H9 (cell line): ENCODE data around the gene AKT1. TPM values are rescaled to one million over a fixed set of nuclear protein-coding genes. Genes with fewer than 3 reads are reported as not detected.

Source experiments
- DNase-seq: peaks from one replicate; pipeline ENCODE4 v3.0.0-alpha.2; 2017
- H2AFZ ChIP-seq: one replicate; pipeline ENCODE4 v1.6.1; 2013; ENCODE audit warnings: mild to moderate bottlenecking, low read length, control low read depth, moderate library complexity
- H2AK5ac ChIP-seq: 2 replicates; pipeline ENCODE4 v1.6.1; 2013; ENCODE audit warnings: low read length, control low read depth, mixed read lengths; ENCODE audit not compliant: insufficient read length
- H2BK120ac ChIP-seq: one replicate; pipeline ENCODE4 v1.6.1; 2013; ENCODE audit warnings: low read depth, mild to moderate bottlenecking, low read length, control low read depth, inconsistent platforms; ENCODE audit not compliant: poor library complexity, severe bottlenecking
- H2BK12ac ChIP-seq: 2 replicates; pipeline ENCODE4 v1.6.1; 2013; ENCODE audit warnings: low read length, control low read depth, mixed read lengths, low read depth; ENCODE audit not compliant: insufficient read length
- H2BK15ac ChIP-seq: 2 replicates; pipeline ENCODE4 v1.6.1; 2013; ENCODE audit warnings: low read depth, low read length, control low read depth
- H2BK20ac ChIP-seq: one replicate; pipeline ENCODE4 v1.6.1; 2013; ENCODE audit warnings: low read depth, mild to moderate bottlenecking, low read length, control low read depth, inconsistent platforms; ENCODE audit not compliant: poor library complexity, severe bottlenecking
- H2BK5ac ChIP-seq: 2 replicates; pipeline ENCODE4 v1.6.1; 2013; ENCODE audit warnings: low read length, control low read depth, mixed read lengths; ENCODE audit not compliant: insufficient read length
- H3K14ac ChIP-seq: 2 replicates; pipeline ENCODE4 v1.6.1; 2013; ENCODE audit warnings: low read length, control low read depth; ENCODE audit not compliant: insufficient read depth
- H3K18ac ChIP-seq: 2 replicates; pipeline ENCODE4 v1.6.1; 2013; ENCODE audit warnings: low read depth, mild to moderate bottlenecking, mixed read lengths, low read length, control low read depth; ENCODE audit not compliant: insufficient read length
- H3K23ac ChIP-seq: 2 replicates; pipeline ENCODE4 v1.6.1; 2013; ENCODE audit warnings: low read length, control low read depth, mixed read lengths, low read depth; ENCODE audit not compliant: insufficient read length
- H3K23me2 ChIP-seq: 2 replicates; pipeline ENCODE4 v1.6.1; 2013; ENCODE audit warnings: low read depth, mild to moderate bottlenecking, mixed read lengths, low read length, control low read depth; ENCODE audit not compliant: insufficient read length, poor library complexity, severe bottlenecking
- H3K27ac ChIP-seq: 2 replicates; pipeline ENCODE4 v1.5.1; 2013; ENCODE audit warnings: low read length, control low read depth, mixed read lengths, low read depth; ENCODE audit not compliant: insufficient read length
- H3K27me3 ChIP-seq: 2 replicates; pipeline ENCODE4 v1.6.1; 2013; ENCODE audit warnings: low read length, control low read depth, inconsistent platforms; ENCODE audit not compliant: insufficient read depth
- H3K4ac ChIP-seq: 2 replicates; pipeline ENCODE4 v1.6.1; 2013; ENCODE audit warnings: low read depth, mild to moderate bottlenecking, control low read depth, inconsistent platforms, low read length, moderate library complexity
- H3K4me1 ChIP-seq: 2 replicates; pipeline ENCODE4 v1.6.1; 2013; ENCODE audit warnings: low read length, control low read depth, inconsistent platforms; ENCODE audit not compliant: insufficient read depth
- H3K4me2 ChIP-seq: 2 replicates; pipeline ENCODE4 v1.6.1; 2013; ENCODE audit warnings: low read length, control low read depth, mixed read lengths; ENCODE audit not compliant: insufficient read length, insufficient read depth
- H3K56ac ChIP-seq: 2 replicates; pipeline ENCODE4 v1.6.1; 2013; ENCODE audit warnings: low read depth, mild to moderate bottlenecking, mixed read lengths, low read length, control low read depth; ENCODE audit not compliant: insufficient read length
- H3K79me1 ChIP-seq: 2 replicates; pipeline ENCODE4 v1.6.1; 2013; ENCODE audit warnings: low read depth, mild to moderate bottlenecking, moderate library complexity, low read length, control low read depth, inconsistent platforms; ENCODE audit not compliant: insufficient read depth, poor library complexity, severe bottlenecking
- H3K79me2 ChIP-seq: 2 replicates; pipeline ENCODE4 v1.6.1; 2013; ENCODE audit warnings: low read length, control low read depth, inconsistent platforms; ENCODE audit not compliant: insufficient read depth
- H3K9ac ChIP-seq: 2 replicates; pipeline ENCODE4 v1.6.1; 2013; ENCODE audit warnings: low read length, control low read depth, mixed read lengths; ENCODE audit not compliant: insufficient read length; ENCODE audit errors: extremely low read depth
- H3K9me3 ChIP-seq: one replicate; pipeline ENCODE4 v1.6.1; 2013; ENCODE audit warnings: low read depth, low read length, inconsistent platforms; ENCODE audit not compliant: control insufficient read depth
- H3T11ph ChIP-seq: one replicate; pipeline ENCODE4 v1.6.1; 2013; ENCODE audit warnings: mild to moderate bottlenecking, low read length, control low read depth, inconsistent platforms
- H4K20me1 ChIP-seq: one replicate; pipeline ENCODE4 v1.6.1; 2013; ENCODE audit not compliant: control insufficient read depth, insufficient read length, insufficient read depth
- H4K5ac ChIP-seq: 2 replicates; pipeline ENCODE4 v1.6.1; 2013; ENCODE audit warnings: low read depth, mild to moderate bottlenecking, mixed read lengths, low read length, control low read depth; ENCODE audit not compliant: insufficient read length
- H4K8ac ChIP-seq: replicated peaks from 2 replicates; pipeline ENCODE4 v1.6.1; 2013; ENCODE audit warnings: low read length, control low read depth, mixed read lengths, low read depth; ENCODE audit not compliant: insufficient read length
- H4K91ac ChIP-seq: 2 replicates; pipeline ENCODE4 v1.6.1; 2013; ENCODE audit warnings: low read depth, mild to moderate bottlenecking, moderate library complexity, mixed read lengths, low read length, control low read depth; ENCODE audit not compliant: insufficient read length
- H3K27ac Mint-ChIP-seq, 3 experiments: 2 replicates in 2 of 3; 3 replicates in 1 of 3; pipeline ENCODE4 v1.8.0; 2020 to 2021; ENCODE audit warnings: mixed read lengths in 3 of 3, mild to moderate bottlenecking in 1 of 3, moderate library complexity in 1 of 3
- H3K27me3 Mint-ChIP-seq: 2 replicates; pipeline ENCODE4 v1.8.0; 2021; ENCODE audit warnings: low read depth, mild to moderate bottlenecking, moderate library complexity, mixed read lengths
- H3K36me3 Mint-ChIP-seq, 3 experiments: 2 replicates in 2 of 3; 3 replicates in 1 of 3; pipeline ENCODE4 v1.8.0; 2020 to 2021; ENCODE audit warnings: low read depth in 3 of 3, mixed read lengths in 3 of 3; ENCODE audit not compliant: insufficient read depth in 1 of 3
- H3K4me1 Mint-ChIP-seq, 2 experiments: 2 replicates each; pipeline ENCODE4 v1.8.0; 2020; ENCODE audit warnings: mixed read lengths in 2 of 2
- H3K4me3 Mint-ChIP-seq, 2 experiments: 2 replicates in 1 of 2; 3 replicates in 1 of 2; pipeline ENCODE4 v1.8.0; 2020 to 2021; ENCODE audit warnings: mild to moderate bottlenecking in 2 of 2, mixed read lengths in 2 of 2, moderate library complexity in 1 of 2
- H3K9me3 Mint-ChIP-seq, 2 experiments: 2 replicates in 1 of 2; 3 replicates in 1 of 2; pipeline ENCODE4 v1.8.0; 2020; ENCODE audit warnings: mild to moderate bottlenecking in 2 of 2, mixed read lengths in 2 of 2, moderate library complexity in 1 of 2
- WGBS: extraction: QIAGEN DNeasy Blood & Tissue Kit; methylation state at CpG from one replicate; pipeline ENCODE4 v1.1.7; 2013; ENCODE audit warnings: missing lambda C conversion rate, low lambda C conversion rate, mixed read lengths; ENCODE audit not compliant: insufficient read length; ENCODE audit errors: extremely low coverage; 5-methylcytosine and 5-hydroxymethylcytosine counted together
- total RNA-seq: library from RNA; stranded (reverse); gene quantifications from 2 replicates; pipeline ENCODE4 v1.2.1, GENCODE V29; 2021
- TF ChIP-seq, protein P1 (sequence below): fragments of 200-600 bp; sonication (generic); conservative IDR thresholded peaks from 3 replicates; pipeline ENCODE4 v1.8.0; 2021; ENCODE audit warnings: antibody characterized with exemption, mild to moderate bottlenecking

The AKT1 gene
- total RNA-seq, 1 experiment from 2014 or later = 101 TPM

DNA sequence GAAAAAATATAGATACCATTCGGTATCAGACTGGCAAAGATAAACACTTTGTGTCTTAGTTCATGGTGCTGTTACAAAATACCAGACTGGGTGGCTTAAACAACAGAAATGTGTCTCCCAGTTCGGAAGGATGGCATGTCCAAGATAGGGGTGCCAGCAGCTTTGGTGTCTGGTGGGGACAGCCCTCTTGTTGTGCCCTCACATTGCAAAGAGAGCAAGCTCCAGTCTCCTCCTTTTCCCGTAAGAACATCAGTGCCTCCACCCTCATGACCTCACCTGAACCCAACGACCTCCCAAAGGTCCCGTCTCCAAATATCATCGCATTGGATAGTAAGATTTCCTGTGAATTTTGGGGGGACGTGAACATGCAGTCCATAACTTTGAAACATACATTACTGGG, 17.7 kb upstream of the AKT1 start:
- H2BK120ac ChIP-seq = no peak overlapping the region
- H3K23ac ChIP-seq = no peak overlapping the region
- peaks cover 5 to 10% of the 10 kb centered on the region in 2 experiments for H3K4me1 Mint-ChIP-seq
- no peaks in the 10 kb centered on the region for H3K27me3 ChIP-seq
- no peak overlapping the region for H3K4ac ChIP-seq
- H2BK5ac ChIP-seq = no peak overlapping the region
- no peak overlapping the region for H3T11ph ChIP-seq
- no peak overlapping the region for H3K9ac ChIP-seq
- no peak overlapping the region for H3K18ac ChIP-seq
- no peaks in the 10 kb centered on the region for H3K9me3 Mint-ChIP-seq
- no peak overlapping the region for H3K27ac Mint-ChIP-seq
- no peak overlapping the region for H3K56ac ChIP-seq
- H3K27ac ChIP-seq = no peak overlapping the region
- peaks cover 5% of the 10 kb centered on the region for H3K27me3 Mint-ChIP-seq
- no CpG with 5 or more reads among the region's 7 CpGs for WGBS
- H3K4me3 Mint-ChIP-seq = no peak overlapping the region
- no peak overlapping the region for H3K14ac ChIP-seq
- H3K36me3 Mint-ChIP-seq = peaks cover 0 to 7% (median 2%) of the 10 kb centered on the region in 3 experiments; a peak in 5 of 7 replicates
- no peaks in the 10 kb centered on the region for H4K20me1 ChIP-seq
- TF ChIP-seq, protein P1, sequence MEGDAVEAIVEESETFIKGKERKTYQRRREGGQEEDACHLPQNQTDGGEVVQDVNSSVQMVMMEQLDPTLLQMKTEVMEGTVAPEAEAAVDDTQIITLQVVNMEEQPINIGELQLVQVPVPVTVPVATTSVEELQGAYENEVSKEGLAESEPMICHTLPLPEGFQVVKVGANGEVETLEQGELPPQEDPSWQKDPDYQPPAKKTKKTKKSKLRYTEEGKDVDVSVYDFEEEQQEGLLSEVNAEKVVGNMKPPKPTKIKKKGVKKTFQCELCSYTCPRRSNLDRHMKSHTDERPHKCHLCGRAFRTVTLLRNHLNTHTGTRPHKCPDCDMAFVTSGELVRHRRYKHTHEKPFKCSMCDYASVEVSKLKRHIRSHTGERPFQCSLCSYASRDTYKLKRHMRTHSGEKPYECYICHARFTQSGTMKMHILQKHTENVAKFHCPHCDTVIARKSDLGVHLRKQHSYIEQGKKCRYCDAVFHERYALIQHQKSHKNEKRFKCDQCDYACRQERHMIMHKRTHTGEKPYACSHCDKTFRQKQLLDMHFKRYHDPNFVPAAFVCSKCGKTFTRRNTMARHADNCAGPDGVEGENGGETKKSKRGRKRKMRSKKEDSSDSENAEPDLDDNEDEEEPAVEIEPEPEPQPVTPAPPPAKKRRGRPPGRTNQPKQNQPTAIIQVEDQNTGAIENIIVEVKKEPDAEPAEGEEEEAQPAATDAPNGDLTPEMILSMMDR = no peak
- no peak overlapping the region for H4K5ac ChIP-seq
- no peaks in the 10 kb centered on the region for H3K4me1 ChIP-seq
- H2BK12ac ChIP-seq = no peak overlapping the region
- H3K9me3 ChIP-seq = no peaks in the 10 kb centered on the region
- H2BK20ac ChIP-seq = no peak overlapping the region
- no peak overlapping the region for H2AFZ ChIP-seq
- no peak for DNase-seq
- no peak overlapping the region for H4K91ac ChIP-seq
- H3K79me2 ChIP-seq = no peaks in the 10 kb centered on the region; the same call in 1 of the 2 replicates
- no peak overlapping the region for H2BK15ac ChIP-seq
- peaks cover 15% of the 10 kb centered on the region for H3K23me2 ChIP-seq
- no peak overlapping the region for H2AK5ac ChIP-seq
- H3K4me2 ChIP-seq = no peak overlapping the region
- no peak overlapping the region for H4K8ac ChIP-seq
- H3K79me1 ChIP-seq = no peaks in the 10 kb centered on the region
